Stimulated activated CD4-positive, alpha-beta T cell treated with anti-CD3 and anti-CD28 coated beads, Interleukin-15, amount 100 ng/mL, for 24 hours (primary cell): ENCODE data around the gene SEMA3E.

ENCODE experiments used
- DNase-seq: peaks from one replicate; pipeline ENCODE4 v3.0.0-alpha.2; 2020

SEMA3E gene

DNA sequence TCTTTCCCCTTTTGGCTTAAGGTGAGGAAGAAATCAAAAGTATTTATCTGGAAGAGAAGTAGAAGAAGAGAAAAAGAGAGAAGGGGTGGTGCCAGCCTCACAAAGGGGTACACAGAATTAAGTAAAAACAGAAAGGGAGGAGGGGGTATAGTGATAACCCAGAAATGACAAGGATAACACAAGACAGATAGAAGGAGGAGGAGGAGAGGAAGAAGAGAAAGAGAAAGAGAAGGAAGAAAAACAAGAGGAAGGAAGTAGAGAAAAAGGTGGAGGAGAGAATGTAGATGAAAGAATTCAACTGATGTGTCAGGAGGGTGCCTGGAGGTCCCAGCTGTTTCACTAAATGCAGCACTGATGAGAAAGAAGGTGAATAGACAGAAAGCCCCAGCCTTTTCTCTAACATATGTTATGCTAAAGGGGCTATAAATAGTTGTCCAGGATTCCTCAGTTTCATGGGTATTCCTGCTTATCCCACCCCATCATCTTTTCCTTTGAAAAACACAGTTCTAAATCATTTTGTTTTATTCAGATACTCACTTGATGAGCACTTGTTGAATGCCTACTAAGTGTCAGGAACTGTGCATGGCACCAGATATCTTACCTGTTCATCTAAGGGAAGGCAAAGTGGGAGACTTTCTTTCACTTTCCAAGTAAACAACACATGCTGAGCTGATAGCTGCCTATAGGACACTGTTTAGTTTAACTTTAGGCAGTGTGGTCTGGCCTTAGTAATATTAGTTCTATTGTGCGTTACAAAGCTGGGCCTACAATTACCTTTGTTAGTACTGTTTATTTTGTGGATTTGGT, 8.0 kb downstream of the SEMA3E start:
- no peak for DNase-seq

DNA sequence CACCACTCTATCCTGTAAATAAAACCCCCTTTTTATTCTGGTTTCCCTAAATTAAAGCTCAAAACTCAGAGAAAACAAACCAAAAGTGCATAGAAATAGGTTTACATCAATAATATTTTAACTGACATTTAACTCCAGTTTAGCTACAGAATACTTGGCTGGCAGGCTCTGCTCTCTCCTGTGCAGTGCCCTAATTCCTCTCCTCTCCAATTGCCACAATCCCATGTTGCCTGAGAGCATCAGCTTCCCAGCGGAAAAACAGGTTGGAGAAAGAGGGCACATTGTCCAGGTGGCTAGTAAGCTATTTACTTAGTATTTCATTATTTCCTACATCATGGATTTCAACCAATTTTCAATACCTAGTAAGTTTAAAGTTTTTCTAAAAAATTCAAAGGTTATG, 8.7 kb downstream of the SEMA3E start:
- no peak for DNase-seq

DNA sequence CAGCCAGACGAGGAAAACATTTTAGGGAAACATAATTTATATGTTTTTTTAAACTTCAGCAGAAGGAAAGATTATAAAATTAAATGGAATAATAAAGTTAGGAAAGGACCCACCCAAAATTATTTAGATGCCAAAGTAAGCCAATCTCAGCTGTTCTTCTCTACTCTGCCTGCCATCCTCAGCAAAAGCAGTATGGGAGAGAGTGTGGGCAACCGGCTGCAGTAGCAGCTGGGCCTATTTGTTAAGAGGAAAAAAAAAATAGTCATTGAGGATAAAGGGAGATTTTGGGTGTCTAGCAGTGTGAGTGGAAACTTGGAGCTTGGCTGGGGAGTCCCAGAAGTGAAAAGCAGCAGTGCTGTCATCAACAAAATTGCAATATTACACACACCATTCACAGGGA, 15.4 kb downstream of the SEMA3E start:
- no peak for DNase-seq

DNA sequence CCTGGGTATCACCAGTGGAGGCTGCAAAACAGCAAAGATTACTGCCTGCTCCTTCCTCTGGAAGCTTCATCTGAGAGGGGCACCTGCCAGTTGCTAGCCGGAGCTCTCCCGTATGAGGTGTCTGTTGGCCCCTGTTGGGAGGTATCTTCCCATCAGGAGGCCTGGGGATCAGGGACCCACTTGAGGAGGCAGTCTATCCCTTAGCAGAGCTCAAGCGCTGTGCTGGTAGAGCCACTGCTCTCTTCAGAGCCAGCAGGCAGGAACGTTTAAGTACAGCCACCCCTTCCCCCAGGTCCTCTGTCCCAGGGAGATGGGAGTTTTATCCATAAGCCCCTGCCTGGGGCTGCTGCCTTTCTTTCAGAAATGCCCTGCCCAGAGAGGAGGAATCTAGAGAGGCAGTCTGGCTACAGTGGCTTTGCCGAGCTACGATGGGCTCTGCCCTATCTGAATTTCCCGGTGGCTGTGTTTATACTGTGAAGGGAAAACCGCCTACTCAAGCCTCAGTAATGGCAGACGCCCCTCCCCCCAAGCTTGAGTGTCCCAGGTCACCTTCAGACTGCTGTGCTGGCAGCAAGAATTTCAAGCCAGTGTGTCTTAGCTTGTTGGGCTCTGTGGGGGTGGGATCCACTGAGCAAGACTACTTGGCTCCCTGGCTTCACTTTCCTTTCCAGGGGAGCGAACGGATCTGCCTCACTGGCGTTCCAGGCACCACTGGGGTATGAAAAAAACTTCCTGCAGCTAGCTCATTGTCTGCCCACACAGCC, 19.6 kb downstream of the SEMA3E start:
- no peak for DNase-seq

DNA sequence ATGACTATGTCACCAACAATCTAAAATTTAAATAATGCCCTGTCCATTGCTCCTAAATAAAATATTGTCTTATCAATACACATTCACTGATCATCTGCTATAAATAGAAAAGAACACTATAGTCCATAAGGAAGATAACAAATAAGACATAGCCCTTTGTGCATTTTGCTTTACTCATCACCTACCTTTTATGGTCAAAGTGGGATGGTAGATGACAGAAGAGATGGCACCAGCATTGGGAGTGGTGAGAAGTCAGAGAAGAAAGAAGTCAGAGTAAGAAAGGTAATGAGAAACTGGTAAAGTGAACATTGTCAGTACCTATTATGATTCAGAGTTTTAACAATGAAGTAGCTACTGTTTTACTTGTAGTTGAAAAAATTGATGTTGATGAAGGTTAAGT, 31.1 kb downstream of the SEMA3E start:
- no peak for DNase-seq

DNA sequence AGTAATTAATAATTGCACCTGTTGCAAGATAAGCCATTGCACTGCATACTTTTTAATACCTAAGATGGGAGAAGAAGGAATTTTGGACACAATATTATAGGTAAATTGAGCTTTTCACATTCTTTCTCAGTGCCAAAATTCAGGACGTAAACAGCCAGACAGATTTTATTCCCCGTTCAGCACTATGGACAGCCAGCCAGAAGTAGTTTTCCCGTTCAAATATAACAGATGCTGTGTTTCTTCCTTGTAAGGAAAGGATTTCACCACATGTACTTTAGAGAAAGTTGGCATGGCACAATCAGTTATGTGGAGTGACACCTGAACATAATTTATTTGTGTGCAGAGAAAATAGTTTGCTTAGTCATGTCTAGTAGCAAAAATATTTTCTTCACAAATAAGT, 34.8 kb downstream of the SEMA3E start:
- no peak for DNase-seq

DNA sequence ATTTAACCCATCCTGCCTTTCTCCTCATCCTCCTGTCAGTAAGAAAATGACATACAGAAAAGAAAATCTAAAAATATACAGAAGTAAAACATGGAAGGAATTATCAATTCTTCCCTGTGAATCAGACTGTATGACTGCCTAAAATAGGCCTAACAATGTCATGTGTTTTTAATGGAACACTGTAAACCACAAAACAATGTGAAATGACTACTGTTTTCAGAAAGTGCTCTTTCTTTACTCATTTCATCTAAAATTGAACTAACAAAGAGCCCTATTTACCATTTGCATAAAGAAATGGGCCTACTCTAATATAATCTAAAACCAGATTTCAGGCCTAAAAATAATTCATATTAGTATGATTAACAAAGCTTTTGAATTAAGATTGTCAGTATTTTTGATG, 35.7 kb downstream of the SEMA3E start:
- DNase-seq, result no peak

DNA sequence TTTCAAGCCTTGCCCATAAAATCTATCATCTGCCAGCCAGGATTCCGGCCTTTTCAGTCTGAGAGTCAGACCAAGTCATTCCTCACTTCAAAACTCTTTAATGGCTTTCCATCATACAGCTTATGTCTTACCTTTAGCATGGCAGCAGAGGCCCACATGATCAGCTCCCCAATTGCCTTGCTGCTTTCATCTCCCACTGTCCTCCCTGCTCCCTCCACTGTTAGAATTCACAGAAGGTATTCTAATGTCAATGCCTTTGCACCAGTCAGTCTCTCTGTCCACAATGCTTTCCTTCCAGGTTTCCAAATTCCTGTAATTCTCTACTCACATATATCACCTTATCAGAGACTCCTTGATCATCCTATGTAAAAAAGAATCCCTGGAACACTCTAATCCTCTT, 37.2 kb downstream of the SEMA3E start:
- no peak for DNase-seq

DNA sequence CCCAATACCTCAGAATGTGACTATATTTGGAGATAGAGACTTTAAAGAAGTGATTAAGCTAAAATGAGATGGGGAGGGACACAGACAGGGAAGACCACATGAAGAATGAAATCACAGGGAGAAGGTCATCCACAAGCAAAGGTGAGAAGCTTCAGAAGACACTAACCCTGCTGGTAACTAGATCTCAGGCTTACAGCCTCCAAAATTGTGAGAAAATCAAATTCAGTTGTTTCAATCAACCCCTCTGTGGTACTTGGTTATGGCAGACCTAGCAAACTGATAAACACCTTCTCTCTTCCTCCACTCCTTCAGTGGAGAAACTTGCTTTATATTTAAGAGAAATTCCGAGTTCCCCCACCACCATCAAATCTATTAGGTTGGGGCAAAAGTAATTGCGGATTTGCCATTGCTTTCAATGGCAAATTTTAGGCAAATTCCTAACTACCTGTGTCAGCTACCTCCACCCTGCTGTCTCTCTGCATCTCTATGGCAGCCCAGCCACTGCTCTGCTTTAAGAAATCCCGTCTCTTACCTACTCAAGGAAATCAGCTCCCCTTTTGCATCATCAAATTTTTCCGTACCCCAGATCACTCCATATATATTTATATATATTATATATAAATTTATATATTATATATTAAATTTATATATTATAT, 38.2 kb downstream of the SEMA3E start:
- DNase-seq, result no peak

DNA sequence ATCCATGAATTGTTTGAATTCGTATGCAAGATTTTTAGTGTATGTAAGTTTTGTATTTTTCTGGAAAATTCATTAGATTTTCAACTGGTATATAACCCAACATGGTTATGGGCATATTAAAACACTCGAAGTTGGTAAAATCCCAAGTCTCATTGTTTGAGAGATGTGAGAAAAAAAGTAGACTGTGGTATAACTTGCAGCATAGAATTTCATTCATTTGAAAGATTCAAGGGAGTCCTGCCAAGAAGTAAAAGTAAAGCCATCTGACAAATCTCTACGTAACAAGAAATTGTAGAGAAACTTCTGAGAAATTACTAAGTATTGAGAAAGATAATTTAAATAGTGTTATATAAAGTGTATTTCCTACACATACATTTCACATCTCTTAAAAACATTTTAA, 40.2 kb downstream of the SEMA3E start:
- DNase-seq, result no peak

DNA sequence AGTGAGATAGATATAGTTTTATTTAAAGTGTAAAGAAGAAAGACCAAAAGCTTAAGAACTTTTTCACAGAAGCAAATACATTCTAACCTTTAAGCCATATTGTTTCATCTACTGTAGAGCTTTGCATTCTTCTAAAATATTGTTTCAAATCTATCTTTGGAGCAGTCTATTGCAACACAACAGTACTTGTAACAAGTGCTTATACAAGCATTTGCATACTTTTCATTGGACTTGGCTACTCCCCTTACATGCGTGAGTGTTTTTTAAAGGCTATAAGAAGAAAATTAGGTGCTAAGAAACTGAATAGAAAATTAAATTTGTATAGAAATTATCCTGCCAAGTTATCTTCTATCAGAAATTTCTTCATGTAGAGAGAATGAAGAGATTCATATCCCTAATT, 45.3 kb downstream of the SEMA3E start:
- no peak for DNase-seq

DNA sequence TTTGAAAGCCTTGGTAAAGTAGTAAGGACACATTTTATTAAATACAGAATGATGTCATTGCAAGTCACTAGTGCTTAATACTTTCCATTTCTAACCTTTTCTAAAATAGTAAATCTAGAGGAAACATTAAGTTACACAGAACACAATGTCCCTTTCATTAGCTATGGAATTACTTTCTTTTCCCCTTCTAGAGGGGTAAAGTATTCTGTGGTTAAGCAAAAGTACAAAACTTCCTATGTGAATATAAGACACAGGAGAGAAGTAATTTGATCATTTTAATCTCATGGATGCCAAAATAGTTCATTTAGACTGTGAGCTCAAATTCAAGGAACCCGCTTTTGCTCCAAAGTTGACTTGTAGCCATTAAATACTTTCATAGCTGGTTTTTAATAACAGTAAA, 49.8 kb downstream of the SEMA3E start:
- no peak for DNase-seq

DNA sequence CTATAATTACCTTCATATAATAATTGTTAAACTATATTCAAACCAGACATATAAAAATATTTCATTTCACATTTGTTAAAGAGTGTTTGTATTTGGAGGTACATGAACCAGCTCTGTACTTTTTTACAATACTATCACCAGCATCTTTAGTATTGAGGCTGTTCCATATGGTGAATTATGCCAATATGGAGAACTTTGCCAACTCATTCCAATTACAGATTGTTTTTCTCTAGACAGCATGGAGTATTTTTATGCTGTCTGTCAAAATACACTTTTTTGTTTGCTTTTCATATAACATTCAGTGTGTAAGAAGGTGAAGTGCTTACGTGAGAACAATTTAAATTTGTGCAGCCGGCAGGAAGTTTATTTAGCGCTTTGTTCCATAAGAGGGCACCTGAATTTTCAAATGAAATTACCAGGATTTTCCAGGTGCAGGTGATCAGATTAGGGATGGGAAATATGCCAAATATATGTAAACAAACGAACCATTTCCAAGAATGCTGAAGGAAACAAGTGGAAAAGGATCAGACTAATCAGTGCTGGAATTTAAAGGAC, 54.9 kb downstream of the SEMA3E start:
- no peak for DNase-seq

DNA sequence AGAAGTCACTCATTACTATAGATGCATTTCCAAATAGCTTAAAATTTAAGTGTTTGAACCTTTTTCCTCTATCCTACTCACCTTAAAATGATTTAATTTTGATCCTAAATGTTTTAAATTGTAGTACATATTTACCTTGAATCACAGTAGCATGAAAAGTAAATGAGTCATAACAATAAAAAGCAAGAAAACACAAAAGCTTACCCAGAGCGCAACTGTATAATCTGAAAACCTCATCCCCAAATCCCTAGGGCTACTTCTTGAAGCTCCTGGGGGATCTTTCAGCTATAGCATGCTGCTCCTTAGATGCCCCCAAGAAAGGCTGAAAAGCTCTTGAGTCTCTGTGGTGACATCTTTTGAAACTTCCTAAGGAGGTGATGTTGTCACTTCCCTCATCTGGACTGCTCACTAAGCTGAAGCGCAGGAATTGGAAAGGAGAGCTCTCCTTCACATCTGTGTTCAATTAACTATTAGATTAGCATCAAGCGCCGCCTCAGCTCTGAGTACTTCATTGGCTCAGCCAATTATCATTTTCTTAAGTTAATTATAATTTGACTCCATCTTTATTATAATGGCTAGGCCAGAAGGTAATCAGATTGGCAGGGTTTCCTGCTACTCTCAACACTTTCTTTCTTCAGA, 60.2 kb downstream of the SEMA3E start:
- DNase-seq, result no peak

DNA sequence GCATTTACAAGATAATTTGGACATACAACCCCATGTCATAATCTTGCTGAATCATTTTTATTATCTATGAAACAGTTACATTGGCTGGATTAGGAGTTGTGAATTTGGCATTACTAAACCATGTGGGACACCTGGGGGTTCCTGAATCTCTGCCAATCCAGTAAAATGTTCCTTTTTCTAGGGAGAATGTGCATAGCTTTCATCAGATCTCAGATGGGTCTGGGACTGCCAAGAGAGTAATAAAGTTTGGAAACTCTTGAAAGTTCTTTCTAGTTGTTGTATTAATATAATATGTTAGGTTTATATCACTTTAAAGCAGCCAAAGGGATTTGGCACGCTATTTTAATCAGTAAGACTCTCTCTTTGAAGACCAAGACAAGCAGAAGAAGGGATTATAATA, 62.7 kb downstream of the SEMA3E start:
- DNase-seq, result no peak

DNA sequence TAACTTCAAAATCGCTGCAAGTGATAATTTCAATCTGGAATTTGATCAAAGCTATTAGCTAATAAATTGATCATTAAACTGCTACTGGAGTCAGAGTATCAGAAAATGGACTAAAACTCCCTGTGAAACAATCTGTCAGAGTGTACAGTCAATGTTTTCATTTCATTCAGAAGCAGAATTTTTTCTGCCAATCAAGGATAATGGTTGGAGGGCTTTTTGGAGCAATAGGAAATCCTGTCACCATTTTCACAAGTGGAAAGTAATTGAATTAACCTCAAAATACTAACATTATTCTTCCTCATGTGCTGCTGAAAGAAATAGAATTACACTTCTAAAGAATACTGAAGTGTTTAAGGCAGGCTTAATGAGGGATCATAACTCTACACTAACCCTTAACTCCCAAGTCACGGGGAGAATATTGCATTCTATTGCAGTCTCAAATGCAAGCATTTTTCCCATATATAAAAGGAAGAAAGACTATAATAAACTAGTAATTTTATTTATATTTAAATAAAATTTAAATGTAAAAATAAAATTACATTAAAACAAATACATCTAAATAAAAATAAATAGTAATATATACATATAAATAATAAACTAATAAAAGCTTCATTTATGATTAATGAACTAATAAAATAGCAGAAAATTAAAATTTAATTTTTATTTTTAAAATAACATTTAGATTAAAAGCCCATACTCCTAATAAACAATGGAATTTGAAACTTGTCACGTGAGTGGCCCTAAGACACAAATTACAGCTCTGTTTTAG, 67.1 kb downstream of the SEMA3E start:
- no peak for DNase-seq

DNA sequence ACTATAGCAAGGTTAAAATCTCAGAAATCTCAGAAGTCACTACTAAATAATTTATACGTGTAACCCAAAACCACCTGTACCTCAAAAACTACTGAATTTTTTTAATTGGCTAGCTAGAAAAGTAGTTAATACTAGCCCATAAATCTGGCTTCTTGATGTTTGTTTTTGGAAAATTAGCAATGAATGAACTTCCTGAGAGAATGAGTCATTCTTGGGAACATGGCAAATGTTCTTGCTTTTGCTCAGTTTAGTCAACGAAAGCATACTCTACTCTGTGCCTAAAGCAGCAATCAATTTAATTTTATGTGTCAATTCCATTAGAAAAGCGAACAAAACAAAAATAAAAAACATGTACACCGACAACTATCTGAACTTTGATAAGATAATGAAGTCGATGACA, 69.2 kb downstream of the SEMA3E start:
- DNase-seq, result no peak

DNA sequence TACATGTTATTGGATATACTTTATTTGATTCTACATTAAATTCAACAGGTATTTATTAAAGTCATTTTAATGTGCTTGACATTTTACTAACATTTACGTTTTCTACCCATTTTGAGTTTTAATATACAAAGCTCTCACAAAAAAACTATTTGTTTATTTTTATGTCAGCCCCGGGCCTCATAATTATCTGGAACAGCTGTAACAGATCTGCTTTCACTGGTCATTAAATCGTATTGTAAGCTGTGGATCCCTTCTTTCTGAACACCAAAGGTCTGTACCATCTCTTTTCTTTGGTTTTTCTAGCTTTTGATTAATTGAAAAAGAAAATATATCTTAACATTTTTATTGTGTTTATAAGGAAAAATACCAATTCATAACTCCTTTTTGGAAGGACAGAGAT, 73.5 kb downstream of the SEMA3E start:
- no peak for DNase-seq

DNA sequence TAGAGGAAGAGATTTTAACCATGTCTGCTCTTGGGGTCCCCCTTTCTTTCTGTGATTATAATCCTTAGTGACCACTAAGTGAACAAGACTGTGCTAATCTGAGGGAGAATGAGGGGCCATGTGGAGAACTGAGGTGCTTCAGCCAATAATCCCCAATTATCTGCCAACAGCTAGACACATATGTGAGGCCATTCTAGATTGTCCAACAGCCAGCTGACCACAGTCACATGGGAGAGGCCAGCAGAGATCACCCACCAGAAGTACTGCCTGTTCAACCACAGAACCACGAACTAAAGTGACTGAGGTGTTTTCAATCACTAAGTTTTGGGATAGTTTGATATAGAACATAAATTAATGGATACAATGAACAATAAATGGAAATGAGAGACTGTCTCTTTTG, 74.3 kb downstream of the SEMA3E start:
- no peak for DNase-seq

DNA sequence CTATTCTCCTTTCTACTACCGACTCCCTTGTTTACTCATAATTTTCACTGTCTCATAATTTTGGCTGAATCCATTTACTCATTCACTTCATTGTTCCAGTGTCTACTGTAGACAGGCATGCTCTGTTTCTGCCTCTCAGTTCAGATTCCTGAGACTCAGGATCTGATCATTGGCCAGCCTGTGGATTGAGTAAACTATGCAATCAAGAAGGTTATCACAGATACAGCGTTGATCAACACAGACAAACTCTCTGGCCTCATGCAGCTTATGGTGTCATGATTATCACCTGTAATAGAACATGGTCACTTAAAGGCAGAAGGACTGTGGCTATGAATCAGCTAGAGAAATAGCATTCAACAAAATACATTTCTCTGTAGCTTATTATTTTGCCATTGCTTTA, 86.0 kb downstream of the SEMA3E start:
- DNase-seq, result no peak

DNA sequence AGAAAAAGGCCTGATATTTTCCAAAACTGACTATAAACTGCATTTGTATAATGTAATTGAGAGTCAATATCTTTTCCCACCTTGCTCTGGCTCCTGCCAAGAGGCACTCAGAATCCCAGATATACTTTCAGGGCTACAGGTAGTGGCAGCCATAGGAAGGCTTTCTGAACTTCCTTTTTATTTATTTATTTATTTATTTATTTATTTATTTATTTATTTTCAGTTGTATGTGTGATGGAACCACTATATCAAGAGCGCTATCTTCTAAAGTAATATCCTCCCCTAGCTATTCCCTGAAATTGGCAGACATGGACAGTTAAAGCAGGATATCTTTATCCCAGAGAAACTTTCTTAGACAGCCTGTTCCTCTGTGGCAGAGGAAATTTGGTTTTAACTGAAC, 86.7 kb downstream of the SEMA3E start:
- no peak for DNase-seq

DNA sequence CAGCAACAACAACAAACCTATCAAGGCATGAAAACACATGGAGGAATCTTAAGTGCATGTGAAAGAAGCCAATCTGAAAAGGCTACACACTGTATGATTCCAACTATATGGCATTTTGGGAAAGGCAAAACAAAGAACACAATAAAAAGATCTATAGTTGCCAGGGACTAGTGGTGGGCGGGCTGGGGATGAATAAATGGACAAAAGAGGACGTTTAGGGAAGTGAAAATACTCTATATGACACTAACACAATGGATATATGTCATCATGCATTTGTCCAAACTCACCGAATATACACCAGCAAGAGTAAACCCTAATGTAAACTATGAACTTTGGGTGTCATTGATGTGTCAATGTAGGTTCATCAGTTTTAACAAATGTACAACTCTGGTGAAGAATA, 89.1 kb downstream of the SEMA3E start:
- DNase-seq, result no peak
